Transverse colon (tissue), 4 donors: ENCODE data around the gene PITRM1. TPM values are rescaled to one million over a fixed set of nuclear protein-coding genes. Genes with fewer than 3 reads are reported as not detected.

Source experiments
- DNase-seq: peaks from one replicate; pipeline ENCODE4 v3.0.0-alpha.2; 2019
- H3K27ac ChIP-seq, 4 donors: fragments of 200-600 bp; sonication (generic); 2 replicates each; pipeline ENCODE4 v1.5.1; 2016 to 2018; ENCODE audit warnings: inconsistent platforms in 4 of 4
- H3K27me3 ChIP-seq: fragments of 200-600 bp; sonication (generic); 2 replicates; pipeline ENCODE4 v1.5.1; 2017; ENCODE audit warnings: inconsistent platforms
- H3K36me3 ChIP-seq, 4 donors: fragments of 200-600 bp; sonication (generic); 2 replicates each; pipeline ENCODE4 v1.5.1; 2017 to 2019; ENCODE audit warnings: inconsistent platforms in 4 of 4
- H3K4me1 ChIP-seq, 4 donors: fragments of 200-600 bp; sonication (generic); 2 replicates each; pipeline ENCODE4 v1.5.1; 2017 to 2020; ENCODE audit warnings: inconsistent platforms in 4 of 4
- H3K4me3 ChIP-seq, 4 donors: fragments of 200-600 bp; sonication (generic); 1 replicate in 1 of 4; 2 replicates in 3 of 4; pipeline versions ENCODE4 v1.5.1 to v1.6.1; 2017 to 2019; ENCODE audit warnings: inconsistent platforms in 4 of 4
- H3K9me3 ChIP-seq, 2 donors: fragments of 200-600 bp; sonication (generic); 2 replicates each; pipeline ENCODE4 v1.5.1; 2017 to 2019; ENCODE audit warnings: inconsistent platforms in 2 of 2
- EP300 ChIP-seq: sonication (generic); formaldehyde crosslinking; IDR thresholded peaks from one replicate; pipeline ENCODE4 v1.6.1; 2017; ENCODE audit warnings: antibody characterized with exemption, low read depth
- POLR2A ChIP-seq: fragments of 450-650 bp; IDR thresholded peaks from one replicate; pipeline ENCODE4 v1.6.1; 2016; ENCODE audit warnings: antibody characterized with exemption, mild to moderate bottlenecking, moderate library complexity
- POLR2AphosphoS5 ChIP-seq, 3 donors: sonication (generic); formaldehyde crosslinking; IDR thresholded peaks; one replicate each; pipeline ENCODE4 v1.6.1; 2016; ENCODE audit warnings: antibody characterized with exemption in 3 of 3
- WGBS, 2 donors: methylation state at CpG; one replicate each; pipeline ENCODE4 v1.1.5; 2018; ENCODE audit warnings: low coverage in 1 of 2; 5-methylcytosine and 5-hydroxymethylcytosine counted together
- in situ Hi-C, 4 donors: fragments of 200-750 bp; cut with MboI; loops; one replicate each; pipeline versions ENCODE4 v1.15.0 to v1.15.1; 2017; ENCODE audit warnings: low sequenced_read_pairs in 3 of 4, low pct_ligation_motif_present in 1 of 4, low pct_unique_long_range_greater_than_20kb in 1 of 4
- intact Hi-C: fragments of 100-400 bp; cut with DNase I; formaldehyde crosslinking; loops from one replicate; pipeline ENCODE4 v1.15.1; 2023; ENCODE audit warnings: low total_unique reads
- total RNA-seq, 4 donors: library from RNA; depleted of rRNA; stranded (reverse); fragments of >200 nt; gene quantifications; one replicate each; pipeline ENCODE4 v1.1.0, GENCODE V29; 2016
- TF ChIP-seq, protein P1 (sequence below), 5 experiments: fragments of 200-600 bp in 3 of 5; fragments of 450-650 bp in 2 of 5; sonication (generic) in 3 of 5; IDR thresholded peaks; 1 replicate in 2 of 5; 2 replicates in 3 of 5; pipeline ENCODE4 v1.5.1; 2016 to 2017; ENCODE audit warnings: antibody characterized with exemption in 5 of 5, inconsistent platforms in 3 of 5, mild to moderate bottlenecking in 2 of 5, moderate library complexity in 1 of 5

PITRM1 gene
- total RNA-seq, 4 donors from 2014 or later: 50.9 to 108 (median 67.6) TPM

DNA sequence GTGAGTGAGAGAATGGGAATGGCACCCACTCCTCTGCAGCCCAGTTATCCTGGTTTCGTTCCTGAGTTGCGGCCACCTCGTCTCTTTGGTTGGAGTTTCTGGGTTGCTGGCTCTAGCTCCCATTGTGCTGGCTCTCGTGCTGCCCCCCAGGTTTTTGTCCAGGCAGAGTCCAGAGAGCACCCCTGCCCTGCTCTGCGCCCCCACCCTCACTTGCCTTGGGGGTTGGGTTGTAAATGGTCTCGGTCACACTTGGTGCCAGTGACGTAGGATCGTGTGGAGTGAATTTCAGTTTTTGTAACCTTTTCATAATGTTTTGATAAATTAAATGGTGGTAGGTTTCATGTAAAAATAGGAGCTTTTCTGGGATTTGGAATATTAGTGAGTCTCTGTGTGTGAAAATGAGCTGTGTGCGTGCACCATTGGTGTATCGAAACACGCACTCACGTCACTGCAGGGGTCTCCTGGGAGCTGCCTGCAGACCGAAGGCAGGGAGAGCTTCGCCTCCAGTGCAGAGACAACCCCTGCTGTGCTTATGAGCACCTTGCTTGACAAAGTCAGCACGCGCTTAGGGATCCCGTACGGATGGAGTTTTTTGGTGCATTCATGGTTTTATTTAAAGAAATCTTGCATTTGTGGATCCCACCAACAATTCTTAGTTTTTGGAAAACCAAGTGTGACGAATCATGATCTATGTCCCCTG is 72.3 kb downstream of the PITRM1 start:
- Histone ChIP-seq H3K9me3 (no peaks in the 10 kb centered on the region), H3K27ac (no peak overlapping the region), H3K27me3 (no peaks in the 10 kb centered on the region), H3K4me3 (no peak overlapping the region), H3K4me1 (peaks cover 12 to 25% (median 20%) of the 10 kb centered on the region in 4 donors), H3K36me3 (no peaks in the 10 kb centered on the region)
- WGBS, 2 donors: 96 to 100% methylated on average over 2 to 19 of the region's 19 CpGs
- TF ChIP-seq EP300 (no peak), POLR2A (no peak), POLR2AphosphoS5 (IDR thresholded peaks at IDR 0.05) (no peak)
- TF ChIP-seq, protein P1, sequence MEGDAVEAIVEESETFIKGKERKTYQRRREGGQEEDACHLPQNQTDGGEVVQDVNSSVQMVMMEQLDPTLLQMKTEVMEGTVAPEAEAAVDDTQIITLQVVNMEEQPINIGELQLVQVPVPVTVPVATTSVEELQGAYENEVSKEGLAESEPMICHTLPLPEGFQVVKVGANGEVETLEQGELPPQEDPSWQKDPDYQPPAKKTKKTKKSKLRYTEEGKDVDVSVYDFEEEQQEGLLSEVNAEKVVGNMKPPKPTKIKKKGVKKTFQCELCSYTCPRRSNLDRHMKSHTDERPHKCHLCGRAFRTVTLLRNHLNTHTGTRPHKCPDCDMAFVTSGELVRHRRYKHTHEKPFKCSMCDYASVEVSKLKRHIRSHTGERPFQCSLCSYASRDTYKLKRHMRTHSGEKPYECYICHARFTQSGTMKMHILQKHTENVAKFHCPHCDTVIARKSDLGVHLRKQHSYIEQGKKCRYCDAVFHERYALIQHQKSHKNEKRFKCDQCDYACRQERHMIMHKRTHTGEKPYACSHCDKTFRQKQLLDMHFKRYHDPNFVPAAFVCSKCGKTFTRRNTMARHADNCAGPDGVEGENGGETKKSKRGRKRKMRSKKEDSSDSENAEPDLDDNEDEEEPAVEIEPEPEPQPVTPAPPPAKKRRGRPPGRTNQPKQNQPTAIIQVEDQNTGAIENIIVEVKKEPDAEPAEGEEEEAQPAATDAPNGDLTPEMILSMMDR (IDR thresholded peaks at IDR 0.05): no peak
- intact Hi-C loops: no loop called here
- in situ Hi-C loops: no loop called here
- DNase-seq: no peak

GRCh38 chr10:3099291-3100092 is 73.1 kb downstream of the PITRM1 start:
- TF ChIP-seq EP300 (no peak), POLR2AphosphoS5 (IDR thresholded peaks at IDR 0.05) (no peak), POLR2A (no peak)
- TF ChIP-seq, protein P1 (IDR thresholded peaks at IDR 0.05): no peak
- Histone ChIP-seq H3K36me3 (no peaks in the 10 kb centered on the region), H3K4me1 (peaks cover 12 to 33% (median 27%) of the 10 kb centered on the region in 4 donors), H3K9me3 (no peaks in the 10 kb centered on the region), H3K27ac (no peak overlapping the region), H3K27me3 (no peaks in the 10 kb centered on the region), H3K4me3 (no peak overlapping the region)
- WGBS, 2 donors: 85 to 91% methylated on average over 11 to 22 of the region's 22 CpGs
- no peak for DNase-seq
- in situ Hi-C loops (no loop called here), intact Hi-C loops (no loop called here)

- no peak overlapping the region for H3K27ac ChIP-seq
- H3K4me1 ChIP-seq: peaks cover 12 to 36% (median 29%) of the 10 kb centered on the region in 4 donors
- H3K4me3 ChIP-seq: no peak overlapping the region
- no peaks in the 10 kb centered on the region for H3K27me3 ChIP-seq
- intact Hi-C loops (no loop called here), in situ Hi-C loops (no loop called here)
- no peaks in the 10 kb centered on the region for H3K9me3 ChIP-seq
- no peaks in the 10 kb centered on the region for H3K36me3 ChIP-seq
- TF ChIP-seq POLR2A (no peak), POLR2AphosphoS5 (IDR thresholded peaks at IDR 0.05) (no peak), EP300 (no peak)
- TF ChIP-seq, protein P1 (IDR thresholded peaks at IDR 0.05): no peak
- WGBS, 2 donors: 83 to 88% methylated on average over 1 to 11 of the region's 11 CpGs
- no peak for DNase-seq
These were observed 73.9 kb downstream of the PITRM1 start for GRCh38 chr10:3098689-3099088.

- 92 to 100% methylated on average over 1 to 9 of the region's 9 CpGs for WGBS, 2 donors
- Histone ChIP-seq H3K9me3 (no peaks in the 10 kb centered on the region), H3K4me1 (peaks cover 9 to 25% (median 21%) of the 10 kb centered on the region in 4 donors), H3K4me3 (no peak overlapping the region), H3K27me3 (no peaks in the 10 kb centered on the region), H3K36me3 (no peaks in the 10 kb centered on the region), H3K27ac (peak overlapping the region in 1 of 4 donors; percentile 11)
- DNase-seq: no peak
- in situ Hi-C loops: no loop called here
- intact Hi-C loops: no loop called here
- no peak for TF ChIP-seq POLR2A
These were observed 75.4 kb downstream of the PITRM1 start for GRCh38 chr10:3097160-3097559.
